GM23248 (cell line): ENCODE results near the gene CTCF. TPM values are rescaled to one million over a fixed set of nuclear protein-coding genes. Genes with fewer than 3 reads are reported as not detected.
A peak's percentile ranks its signal among the peaks of the same experiment; 100 is the strongest.

ENCODE experiments used
- DNase-seq: peaks from one replicate; pipeline ENCODE4 v3.0.0-alpha.2; 2015
- H2AFZ ChIP-seq: fragments of 200-600 bp; sonication (generic); 2 replicates; pipeline ENCODE4 v1.6.1; 2016; ENCODE audit warnings: antibody characterized with exemption
- H3F3A ChIP-seq: fragments of 200-600 bp; sonication (generic); 2 replicates; pipeline ENCODE4 v1.6.1; 2016; ENCODE audit warnings: mild to moderate bottlenecking, antibody characterized with exemption, mixed run types; ENCODE audit not compliant: insufficient read depth
- H3K27ac ChIP-seq: fragments of 200-600 bp; sonication (generic); 2 replicates; pipeline ENCODE4 v1.5.1; 2016; ENCODE audit warnings: mild to moderate bottlenecking
- H3K27me3 ChIP-seq: fragments of 200-600 bp; sonication (generic); replicated peaks from 2 replicates; pipeline ENCODE4 v1.6.1; 2016; ENCODE audit warnings: mild to moderate bottlenecking; ENCODE audit not compliant: insufficient read depth
- H3K36me3 ChIP-seq: fragments of 200-600 bp; sonication (generic); 2 replicates; pipeline ENCODE4 v1.6.1; 2016; ENCODE audit warnings: low read depth, mild to moderate bottlenecking
- H3K4me1 ChIP-seq: fragments of 200-600 bp; sonication (generic); 2 replicates; pipeline ENCODE4 v1.6.1; 2016; ENCODE audit warnings: mild to moderate bottlenecking; ENCODE audit not compliant: insufficient read depth
- H3K4me2 ChIP-seq: fragments of 200-600 bp; sonication (generic); one replicate; pipeline ENCODE4 v1.6.1; 2016; ENCODE audit warnings: mild to moderate bottlenecking; ENCODE audit not compliant: unreplicated experiment
- H3K4me3 ChIP-seq: fragments of 200-600 bp; sonication (generic); 2 replicates; pipeline ENCODE4 v1.5.1; 2016; ENCODE audit warnings: mild to moderate bottlenecking
- H3K79me2 ChIP-seq: fragments of 200-600 bp; sonication (generic); 2 replicates; pipeline ENCODE4 v1.6.1; 2016; ENCODE audit warnings: mild to moderate bottlenecking; ENCODE audit not compliant: insufficient read depth
- H3K9ac ChIP-seq: fragments of 200-600 bp; sonication (generic); 2 replicates; pipeline ENCODE4 v1.6.1; 2016; ENCODE audit warnings: mild to moderate bottlenecking
- H3K9me2 ChIP-seq: fragments of 200-600 bp; sonication (generic); 2 replicates; pipeline ENCODE4 v1.6.1; 2016; ENCODE audit warnings: mixed run types, mild to moderate bottlenecking, moderate library complexity; ENCODE audit not compliant: insufficient read depth
- H3K9me3 ChIP-seq: fragments of 200-600 bp; sonication (generic); one replicate; pipeline ENCODE4 v1.6.1; 2017; ENCODE audit warnings: low read depth
- H4K20me1 ChIP-seq: fragments of 200-600 bp; sonication (generic); 2 replicates; pipeline ENCODE4 v1.6.0; 2016; ENCODE audit not compliant: insufficient read depth
- EZH2 ChIP-seq: fragments of 200-600 bp; sonication (generic); IDR thresholded peaks from 2 replicates; pipeline ENCODE4 v1.6.1; 2018; ENCODE audit warnings: antibody characterized with exemption, mild to moderate bottlenecking; ENCODE audit not compliant: insufficient read depth, poor library complexity, severe bottlenecking
- EZH2phosphoT487 ChIP-seq: fragments of 200-600 bp; sonication (generic); IDR thresholded peaks from 2 replicates; pipeline ENCODE4 v1.6.1; 2018; ENCODE audit warnings: antibody characterized with exemption, moderate library complexity, mild to moderate bottlenecking, low read depth; ENCODE audit not compliant: insufficient read depth
- WGBS, 2 experiments: methylation state at CpG; one replicate each; pipeline ENCODE4 v1.1.6; 2015 to 2017; ENCODE audit warnings: low lambda C conversion rate in 2 of 2, low coverage in 1 of 2; ENCODE audit errors: missing lambda C conversion rate in 2 of 2; 5-methylcytosine and 5-hydroxymethylcytosine counted together
- in situ Hi-C: fragments of 300-500 bp; cut with MboI; formaldehyde crosslinking; loops from 2 replicates; pipeline ENCODE4 v1.15.0; 2020
- polyA plus RNA-seq: library from polyadenylated mRNA; unstranded; fragments of >200 nt; fragmentation: Nextera tagmentation; extraction: Ambion mirVana; gene quantifications from 2 replicates; pipeline ENCODE4 v1.2.1, GENCODE V29; 2016
- total RNA-seq: library from RNA; depleted of rRNA; stranded (reverse); fragments of >200 nt; shearing (Covaris generic); gene quantifications from 2 replicates; pipeline ENCODE4 v1.2.3, GENCODE V29; 2014

CTCF gene
- total and polyA plus RNA-seq, 2 experiments from 2014 or later = 19.6 to 21.9 TPM

DNA sequence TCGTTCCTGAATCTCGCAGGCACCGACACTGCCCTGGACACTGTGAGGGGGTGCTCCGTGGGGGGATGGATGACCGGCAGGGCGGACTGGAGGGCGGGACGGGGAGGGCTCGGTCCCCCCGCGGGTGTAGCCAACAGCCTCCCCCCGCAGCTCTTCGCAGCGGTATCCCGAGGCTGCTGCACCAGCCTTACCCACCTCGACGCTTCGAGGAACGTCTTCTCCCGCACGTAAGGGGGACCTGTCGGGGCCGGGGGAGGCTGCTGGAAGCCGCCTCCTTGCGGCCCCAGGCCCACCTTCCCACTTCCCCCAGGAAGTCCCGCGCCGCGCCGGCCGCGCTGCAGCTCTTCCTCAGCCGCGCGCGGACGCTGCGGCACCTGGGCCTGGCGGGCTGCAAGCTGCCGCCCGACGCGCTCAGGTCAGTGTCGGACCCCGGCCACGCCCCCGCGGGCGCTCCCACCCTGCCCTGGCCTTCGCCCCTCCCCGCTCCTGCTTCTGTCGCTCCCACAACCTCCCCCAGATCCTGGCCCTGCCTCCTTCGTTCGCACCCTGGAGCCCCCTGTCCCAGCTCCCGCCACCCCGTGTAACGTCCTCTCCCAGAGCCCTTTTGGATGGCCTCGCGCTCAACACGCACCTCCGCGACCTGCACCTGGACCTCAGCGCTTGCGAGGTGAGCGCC, 85.9 kb downstream of the CTCF start:
- Histone ChIP-seq H3K9ac (no peak overlapping the region), H3K4me3 (no peak overlapping the region), H3K4me2 (no peak overlapping the region), H3K27ac (no peak overlapping the region), H2AFZ (no peak overlapping the region), H3K4me1 (no peaks in the 10 kb centered on the region), H4K20me1 (no peaks in the 10 kb centered on the region), H3F3A (no peaks in the 10 kb centered on the region), H3K27me3 (peaks cover 46% of the 10 kb centered on the region), H3K36me3 (no peaks in the 10 kb centered on the region), H3K9me2 (no peaks in the 10 kb centered on the region), H3K79me2 (no peaks in the 10 kb centered on the region), H3K9me3 (no peaks in the 10 kb centered on the region)
- WGBS, 2 experiments = 11 to 18% methylated on average over 21 to 60 of the region's 65 CpGs
- no peak for DNase-seq
- TF ChIP-seq EZH2 (no peak), EZH2phosphoT487 (0 out of 2 replicates have a peak, but pooled peaks have one; percentile 26)
- in situ Hi-C loops = no loop called here

DNA sequence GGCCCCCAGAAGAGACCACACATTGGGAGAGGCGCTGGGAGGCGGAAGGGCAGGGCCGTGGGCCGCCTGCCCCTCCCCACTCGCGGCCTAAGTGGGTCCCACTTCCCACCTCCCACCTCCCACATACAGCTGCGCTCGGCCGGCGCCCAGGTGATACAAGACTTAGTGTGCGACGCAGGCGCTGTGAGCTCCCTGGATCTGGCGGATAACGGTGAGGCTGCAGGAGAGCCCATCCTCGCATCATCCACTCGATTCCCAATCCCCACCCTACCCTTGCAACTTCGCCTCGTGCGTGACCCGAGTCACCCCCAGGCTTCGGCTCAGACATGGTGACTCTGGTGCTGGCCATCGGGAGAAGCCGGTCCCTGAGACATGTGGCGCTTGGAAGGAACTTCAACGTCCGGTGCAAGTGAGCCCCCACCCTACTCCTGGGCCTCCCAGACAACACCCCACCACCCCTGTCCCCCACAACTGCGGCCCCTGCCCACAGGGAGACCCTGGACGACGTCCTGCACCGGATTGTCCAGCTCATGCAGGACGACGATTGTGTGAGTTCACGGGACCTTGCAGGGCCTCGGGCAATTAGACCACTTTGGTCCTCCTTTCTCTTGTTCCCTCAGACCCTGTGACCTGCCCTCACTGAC, 86.6 kb downstream of the CTCF start:
- Histone ChIP-seq H3F3A (no peaks in the 10 kb centered on the region), H4K20me1 (no peaks in the 10 kb centered on the region), H3K9ac (no peak overlapping the region), H2AFZ (no peak overlapping the region), H3K27ac (no peak overlapping the region), H3K9me3 (no peaks in the 10 kb centered on the region), H3K36me3 (no peaks in the 10 kb centered on the region), H3K4me2 (no peak overlapping the region), H3K4me1 (no peaks in the 10 kb centered on the region), H3K27me3 (peaks cover 46% of the 10 kb centered on the region), H3K79me2 (no peaks in the 10 kb centered on the region), H3K9me2 (no peaks in the 10 kb centered on the region), H3K4me3 (no peak overlapping the region)
- no peak for DNase-seq
- TF ChIP-seq EZH2phosphoT487 (no peak), EZH2 (no peak)
- in situ Hi-C loops = no loop called here
- 38 to 40% methylated on average over 22 to 35 of the region's 35 CpGs for WGBS, 2 experiments

DNA sequence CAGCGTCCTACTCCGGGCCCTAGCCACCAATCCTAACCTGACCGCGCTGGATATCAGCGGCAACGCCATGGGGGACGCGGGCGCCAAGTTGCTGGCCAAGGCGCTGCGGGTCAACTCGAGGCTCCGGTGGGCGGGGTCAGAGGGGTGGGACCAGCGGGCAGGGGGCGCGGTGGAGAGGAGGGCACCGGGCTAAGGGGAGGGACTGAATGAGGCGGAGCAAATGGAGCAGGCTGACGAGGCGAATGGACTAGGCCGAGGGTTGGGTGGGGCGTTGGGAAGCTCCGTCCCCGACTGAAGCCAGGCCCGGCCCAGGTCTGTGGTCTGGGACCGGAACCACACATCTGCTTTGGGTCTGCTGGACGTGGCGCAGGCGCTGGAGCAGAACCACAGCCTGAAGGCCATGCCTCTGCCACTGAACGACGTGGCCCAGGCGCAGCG, 87.2 kb downstream of the CTCF start:
- peak; percentile 30 for DNase-seq
- H3K27ac ChIP-seq = no peak overlapping the region
- no peaks in the 10 kb centered on the region for H3K9me3 ChIP-seq
- no peaks in the 10 kb centered on the region for H3K4me1 ChIP-seq
- H3K27me3 ChIP-seq = peaks cover 46% of the 10 kb centered on the region
- TF ChIP-seq EZH2phosphoT487 = no peak
- TF ChIP-seq EZH2 = peak; percentile 29
- no peaks in the 10 kb centered on the region for H3K9me2 ChIP-seq
- H3K4me3 ChIP-seq = no peak overlapping the region
- H3K79me2 ChIP-seq = no peaks in the 10 kb centered on the region
- 9 to 10% methylated on average over 28 to 29 of the region's 34 CpGs for WGBS, 2 experiments
- in situ Hi-C loops = no loop called here
- H2AFZ ChIP-seq = no peak overlapping the region
- H3K4me2 ChIP-seq = no peak overlapping the region
- H4K20me1 ChIP-seq = no peaks in the 10 kb centered on the region
- H3K9ac ChIP-seq = no peak overlapping the region
- no peaks in the 10 kb centered on the region for H3K36me3 ChIP-seq
- no peaks in the 10 kb centered on the region for H3F3A ChIP-seq

DNA sequence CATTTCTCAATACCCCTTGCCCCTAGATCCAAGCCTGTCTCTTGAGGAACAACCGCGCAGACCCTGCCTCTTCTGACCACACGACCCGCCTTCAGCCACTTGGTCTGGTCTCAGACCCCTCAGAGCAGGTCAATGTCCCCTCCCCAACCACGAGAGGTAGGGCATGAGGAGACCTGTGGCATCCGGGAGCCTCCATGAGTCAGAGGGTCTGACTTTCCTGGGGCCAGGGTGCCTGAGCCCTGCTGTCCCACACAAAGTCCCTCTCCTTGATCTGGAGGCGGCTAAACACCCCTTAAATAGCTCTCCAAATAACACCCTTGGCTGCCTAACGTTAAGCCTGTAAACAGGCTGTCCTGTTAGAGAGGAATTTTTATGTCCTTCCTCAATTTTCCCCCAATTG, 87.7 kb downstream of the CTCF start:
- Histone ChIP-seq H3F3A (no peaks in the 10 kb centered on the region), H3K9me2 (no peaks in the 10 kb centered on the region), H4K20me1 (no peaks in the 10 kb centered on the region), H3K9me3 (no peaks in the 10 kb centered on the region), H3K36me3 (no peaks in the 10 kb centered on the region), H3K4me3 (no peak overlapping the region), H3K27me3 (peaks cover 46% of the 10 kb centered on the region), H3K79me2 (no peaks in the 10 kb centered on the region), H3K4me1 (no peaks in the 10 kb centered on the region), H3K9ac (no peak overlapping the region), H3K4me2 (no peak overlapping the region), H2AFZ (no peak overlapping the region), H3K27ac (no peak overlapping the region)
- in situ Hi-C loops = no loop called here
- TF ChIP-seq EZH2 (no peak), EZH2phosphoT487 (no peak)
- no peak for DNase-seq
- 37 to 42% methylated on average over 8 of the region's 8 CpGs for WGBS, 2 experiments
